ENCODE results near the gene SCT. TPM values are rescaled to one million over a fixed set of nuclear protein-coding genes. Genes with fewer than 3 reads are reported as not detected.
A peak's percentile ranks its signal among the peaks of the same experiment; 100 is the strongest.
"Not testable (repeated sequence)": the region's sequence is repeated elsewhere in the genome, so short reads cannot be mapped to it uniquely, and the experiment has no call there.

The SCT gene
- total RNA-seq, 1 experiment from 2014 or later = 2.3 TPM

DNA sequence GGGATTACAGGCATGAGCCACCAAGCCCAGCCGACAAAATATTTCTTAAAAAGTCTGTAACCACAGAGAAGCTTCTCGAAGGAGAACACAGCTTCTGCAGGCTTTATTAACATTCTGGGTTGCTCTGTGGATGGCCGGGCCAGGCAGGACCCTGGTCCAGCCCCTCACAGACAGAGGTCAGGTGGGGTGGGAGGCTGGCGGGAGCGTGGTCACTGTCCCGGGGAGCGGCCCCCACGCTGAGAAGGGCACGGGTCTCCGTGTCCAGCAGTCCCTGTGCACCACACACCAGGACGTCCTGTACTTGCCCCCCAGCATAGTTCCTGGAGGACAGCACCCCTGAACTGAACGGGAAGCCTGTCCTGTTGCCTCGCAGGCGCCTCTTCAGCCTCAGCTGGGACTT is 29.4 kb upstream of the SCT start (continued):
- TF ChIP-seq, protein P1, sequence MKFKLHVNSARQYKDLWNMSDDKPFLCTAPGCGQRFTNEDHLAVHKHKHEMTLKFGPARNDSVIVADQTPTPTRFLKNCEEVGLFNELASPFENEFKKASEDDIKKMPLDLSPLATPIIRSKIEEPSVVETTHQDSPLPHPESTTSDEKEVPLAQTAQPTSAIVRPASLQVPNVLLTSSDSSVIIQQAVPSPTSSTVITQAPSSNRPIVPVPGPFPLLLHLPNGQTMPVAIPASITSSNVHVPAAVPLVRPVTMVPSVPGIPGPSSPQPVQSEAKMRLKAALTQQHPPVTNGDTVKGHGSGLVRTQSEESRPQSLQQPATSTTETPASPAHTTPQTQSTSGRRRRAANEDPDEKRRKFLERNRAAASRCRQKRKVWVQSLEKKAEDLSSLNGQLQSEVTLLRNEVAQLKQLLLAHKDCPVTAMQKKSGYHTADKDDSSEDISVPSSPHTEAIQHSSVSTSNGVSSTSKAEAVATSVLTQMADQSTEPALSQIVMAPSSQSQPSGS (CRISPR knock-in tag; IDR thresholded peaks at IDR 0.05; ENCODE audit: borderline replicate concordance, low read depth) = no peak
- TF ChIP-seq ETV6 (CRISPR knock-in tag; IDR thresholded peaks at IDR 0.05) = no peak
- TF ChIP-seq ZSCAN18 (CRISPR knock-in tag; IDR thresholded peaks at IDR 0.05) = no peak

DNA sequence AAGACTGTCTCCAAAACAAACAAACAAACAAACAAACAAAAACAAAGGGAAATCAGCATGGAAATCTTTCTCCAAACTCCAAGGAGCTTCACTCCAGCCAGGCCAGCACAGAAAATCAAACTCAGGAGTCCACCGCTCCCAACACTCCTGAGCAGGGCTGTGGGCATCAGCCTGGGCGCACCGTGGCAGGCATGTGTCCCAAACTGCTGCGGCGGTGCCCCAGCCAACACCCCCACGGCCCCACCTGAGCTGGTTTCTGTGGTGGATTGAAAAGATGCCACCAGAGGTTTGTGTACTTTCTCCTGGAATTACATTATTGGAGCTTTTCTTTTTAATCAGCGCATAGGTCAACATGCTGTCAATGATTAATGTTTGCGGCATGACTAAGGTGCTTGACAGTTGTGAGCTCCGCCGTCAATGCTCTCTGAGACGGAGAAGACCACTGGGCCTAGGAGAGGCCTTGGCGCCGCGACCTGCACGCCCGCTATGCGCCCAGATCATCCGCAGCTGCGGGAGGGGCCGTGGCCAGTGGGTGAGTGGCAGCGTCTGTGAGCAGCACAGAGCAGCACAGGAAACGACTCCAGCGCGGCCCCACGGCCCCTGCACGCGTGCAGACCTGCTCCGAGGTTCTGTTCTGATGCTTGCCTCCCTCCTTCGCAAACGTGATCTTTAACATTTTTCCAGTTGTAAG is 28.2 kb upstream of the SCT start:
- CTCF ChIA-PET = no interaction called here
- DNase-seq (ENCODE audit: low spot score) (no peak), ATAC-seq (no peak)
- Mint-ChIP-seq H3K27ac (peak overlapping the region; percentile 45; the same call in 1 of the 2 replicates), H3K4me3 (no peak overlapping the region), H3K4me1 (no peaks in the 10 kb centered on the region), H3K27me3 (ENCODE audit: low read depth) (no peaks in the 10 kb centered on the region), H3K9me3 (no peaks in the 10 kb centered on the region), H3K36me3 (peaks cover 30% of the 10 kb centered on the region)
- TF ChIP-seq, protein P2, sequence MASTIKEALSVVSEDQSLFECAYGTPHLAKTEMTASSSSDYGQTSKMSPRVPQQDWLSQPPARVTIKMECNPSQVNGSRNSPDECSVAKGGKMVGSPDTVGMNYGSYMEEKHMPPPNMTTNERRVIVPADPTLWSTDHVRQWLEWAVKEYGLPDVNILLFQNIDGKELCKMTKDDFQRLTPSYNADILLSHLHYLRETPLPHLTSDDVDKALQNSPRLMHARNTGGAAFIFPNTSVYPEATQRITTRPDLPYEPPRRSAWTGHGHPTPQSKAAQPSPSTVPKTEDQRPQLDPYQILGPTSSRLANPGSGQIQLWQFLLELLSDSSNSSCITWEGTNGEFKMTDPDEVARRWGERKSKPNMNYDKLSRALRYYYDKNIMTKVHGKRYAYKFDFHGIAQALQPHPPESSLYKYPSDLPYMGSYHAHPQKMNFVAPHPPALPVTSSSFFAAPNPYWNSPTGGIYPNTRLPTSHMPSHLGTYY (CRISPR knock-in tag; IDR thresholded peaks at IDR 0.05) = no peak
- TF ChIP-seq NFATC4 (CRISPR knock-in tag; IDR thresholded peaks at IDR 0.05) (no peak), ZNF281 (CRISPR knock-in tag; IDR thresholded peaks at IDR 0.05) (no peak), E2F1 (CRISPR knock-in tag; IDR thresholded peaks at IDR 0.05) (no peak), NR2C2 (CRISPR knock-in tag; IDR thresholded peaks at IDR 0.05) (no peak), ZMAT4 (CRISPR knock-in tag; IDR thresholded peaks at IDR 0.05) (no peak), NFYB (CRISPR knock-in tag; conservative IDR thresholded peaks at IDR 0.05; ENCODE audit: low read depth) (no peak), ZNF416 (CRISPR knock-in tag; IDR thresholded peaks at IDR 0.05) (no peak), PRRX2 (CRISPR knock-in tag; IDR thresholded peaks at IDR 0.05) (no peak), AFF4 (CRISPR knock-in tag; IDR thresholded peaks at IDR 0.05; ENCODE audit: borderline replicate concordance) (no peak), MXD4 (CRISPR knock-in tag; IDR thresholded peaks at IDR 0.05; ENCODE audit: borderline replicate concordance) (no peak)
- TF ChIP-seq, protein P3, sequence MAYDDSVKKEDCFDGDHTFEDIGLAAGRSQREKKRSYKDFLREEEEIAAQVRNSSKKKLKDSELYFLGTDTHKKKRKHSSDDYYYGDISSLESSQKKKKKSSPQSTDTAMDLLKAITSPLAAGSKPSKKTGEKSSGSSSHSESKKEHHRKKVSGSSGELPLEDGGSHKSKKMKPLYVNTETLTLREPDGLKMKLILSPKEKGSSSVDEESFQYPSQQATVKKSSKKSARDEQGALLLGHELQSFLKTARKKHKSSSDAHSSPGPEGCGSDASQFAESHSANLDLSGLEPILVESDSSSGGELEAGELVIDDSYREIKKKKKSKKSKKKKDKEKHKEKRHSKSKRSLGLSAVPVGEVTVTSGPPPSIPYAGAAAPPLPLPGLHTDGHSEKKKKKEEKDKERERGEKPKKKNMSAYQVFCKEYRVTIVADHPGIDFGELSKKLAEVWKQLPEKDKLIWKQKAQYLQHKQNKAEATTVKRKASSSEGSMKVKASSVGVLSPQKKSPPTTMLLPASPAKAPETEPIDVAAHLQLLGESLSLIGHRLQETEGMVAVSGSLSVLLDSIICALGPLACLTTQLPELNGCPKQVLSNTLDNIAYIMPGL (CRISPR knock-in tag; IDR thresholded peaks at IDR 0.05) = no peak
- TF ChIP-seq, protein P4, sequence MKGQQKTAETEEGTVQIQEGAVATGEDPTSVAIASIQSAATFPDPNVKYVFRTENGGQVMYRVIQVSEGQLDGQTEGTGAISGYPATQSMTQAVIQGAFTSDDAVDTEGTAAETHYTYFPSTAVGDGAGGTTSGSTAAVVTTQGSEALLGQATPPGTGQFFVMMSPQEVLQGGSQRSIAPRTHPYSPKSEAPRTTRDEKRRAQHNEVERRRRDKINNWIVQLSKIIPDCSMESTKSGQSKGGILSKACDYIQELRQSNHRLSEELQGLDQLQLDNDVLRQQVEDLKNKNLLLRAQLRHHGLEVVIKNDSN (CRISPR knock-in tag; IDR thresholded peaks at IDR 0.05) = no peak
- POLR2A ChIA-PET = no interaction called here

GRCh38 chr11:654444-654843 is 27.5 kb upstream of the SCT start:
- H3K9me3 Mint-ChIP-seq; CTCF ChIA-PET; ATAC-seq; POLR2A ChIA-PET; H3K4me3 Mint-ChIP-seq; DNase-seq (ENCODE audit: low spot score); H3K4me1 Mint-ChIP-seq; H3K27me3 Mint-ChIP-seq (ENCODE audit: low read depth); H3K27ac Mint-ChIP-seq: not testable (repeated sequence)
- peaks cover 33% of the 10 kb centered on the region for H3K36me3 Mint-ChIP-seq

All from WTC11 (cell line).